ENCODE measurements around the gene SPACA6. TPM values are rescaled to one million over a fixed set of nuclear protein-coding genes. Genes with fewer than 3 reads are reported as not detected.

Gene SPACA6
- total and polyA plus RNA-seq, 2 of the 8 experiments (the other 6 are each of a cell fraction or from before 2014, with no cell fraction given) = 7.1 to 7.5 TPM

- TF ChIP-seq ASH2L (IDR thresholded peaks at IDR 0.05; ENCODE audit: low read length) = no peak
- TF ChIP-seq ATF3 (IDR thresholded peaks at IDR 0.05; ENCODE audit: insufficient read depth, low read depth, low read length) = no peak
- TF ChIP-seq TEAD4 (IDR thresholded peaks at IDR 0.05; ENCODE audit: low read depth, low read length) = no peak
- TF ChIP-seq CBX5 (IDR thresholded peaks at IDR 0.05; ENCODE audit: low read depth, low read length) = no peak
- no peak for TF ChIP-seq HDAC2 (IDR thresholded peaks at IDR 0.05; ENCODE audit: borderline replicate concordance in 1 of 2, low read depth in 2 of 2, low read length in 2 of 2)
- TF ChIP-seq CHD7 (IDR thresholded peaks at IDR 0.05; ENCODE audit: insufficient replicate concordance, low read length) = no peak
- no peak for TF ChIP-seq BACH1 (IDR thresholded peaks at IDR 0.05; ENCODE audit: low read length)
- TF ChIP-seq SIX5 (IDR thresholded peaks at IDR 0.05; ENCODE audit: low read depth, low read length) = no peak
Observed at GRCh38 chr19:51704626-51705025, 11.5 kb downstream of the SPACA6 start (continued).
